NCI-H2029 (cell line): ENCODE data around the gene LYL1.

Experiments
- DNase-seq: peaks from one replicate; lab custom pipeline; 2025; lab: John Stamatoyannopoulos, UW

LYL1 gene

GRCh38 chr19:13055213-13056051, 47.2 kb downstream of the LYL1 start:
- DNase-seq, result no peak

- no peak for DNase-seq
Measured at GRCh38 chr19:13054626-13055212, 47.9 kb downstream of the LYL1 start.

DNA sequence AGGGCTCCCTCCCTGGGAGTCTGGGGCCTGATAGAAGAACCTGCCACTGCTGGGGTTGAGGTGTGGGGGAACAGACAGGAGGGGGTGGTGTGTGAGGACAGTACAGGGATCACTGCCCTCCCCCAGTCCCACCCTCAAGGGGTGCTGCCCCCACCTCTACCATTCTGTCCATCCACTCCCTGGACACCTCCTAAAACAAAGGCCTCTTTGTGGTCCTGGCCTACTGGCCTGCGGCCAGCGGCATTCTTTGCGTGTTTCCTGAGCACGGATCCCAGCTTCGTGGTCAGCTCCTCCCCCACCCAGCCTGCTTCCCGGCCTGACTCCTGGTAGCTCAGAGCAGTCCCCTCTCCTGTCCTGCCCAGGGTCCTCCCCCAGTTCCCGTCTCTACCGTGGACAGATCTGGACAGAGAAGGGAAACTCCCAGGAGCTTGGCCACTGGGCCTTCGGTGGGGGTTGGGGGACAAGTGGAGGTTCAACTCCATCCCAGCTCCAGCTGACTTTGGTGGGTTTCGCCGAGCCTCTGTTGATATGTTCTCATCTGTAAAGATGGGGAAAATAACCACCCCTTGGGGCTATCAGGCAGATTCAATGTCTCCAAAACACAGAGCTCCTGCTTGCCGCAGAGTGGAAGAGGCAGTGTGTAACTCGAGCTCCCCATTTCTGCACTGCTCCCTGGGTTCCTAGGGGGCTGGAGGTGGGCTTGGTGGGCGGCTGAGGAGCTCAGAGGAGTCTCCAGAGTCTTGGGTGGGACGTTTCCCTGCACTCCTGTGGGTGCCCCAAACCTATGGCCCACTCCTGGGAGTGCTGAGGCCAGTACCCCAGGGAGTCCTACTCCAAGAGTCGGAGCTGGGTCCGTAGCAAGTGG, 48.7 kb downstream of the LYL1 start:
- peak; percentile 23 for DNase-seq

DNA sequence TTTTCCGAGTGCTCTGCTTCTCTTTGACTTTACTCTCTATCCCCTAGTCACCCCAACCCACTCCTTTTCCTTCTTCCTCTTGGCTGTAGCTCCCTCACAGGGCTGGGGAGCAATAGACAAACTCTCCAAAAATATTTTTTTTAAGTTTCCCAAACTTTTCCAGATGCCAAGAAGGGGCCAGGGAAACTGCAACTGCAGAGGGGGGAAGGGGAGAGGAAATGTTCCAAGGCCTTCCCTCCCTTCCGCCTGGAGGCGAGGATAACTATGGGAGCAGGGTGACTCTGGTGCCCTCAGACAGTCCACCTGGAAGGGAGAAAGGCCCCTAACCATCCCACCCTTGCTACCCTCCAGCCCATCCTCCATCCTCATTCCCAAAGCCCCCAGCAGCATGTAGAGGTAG, 49.4 kb downstream of the LYL1 start:
- no peak for DNase-seq

- DNase-seq, result no peak
Measured at GRCh38 chr19:13052447-13053175, 50.0 kb downstream of the LYL1 start.

DNA sequence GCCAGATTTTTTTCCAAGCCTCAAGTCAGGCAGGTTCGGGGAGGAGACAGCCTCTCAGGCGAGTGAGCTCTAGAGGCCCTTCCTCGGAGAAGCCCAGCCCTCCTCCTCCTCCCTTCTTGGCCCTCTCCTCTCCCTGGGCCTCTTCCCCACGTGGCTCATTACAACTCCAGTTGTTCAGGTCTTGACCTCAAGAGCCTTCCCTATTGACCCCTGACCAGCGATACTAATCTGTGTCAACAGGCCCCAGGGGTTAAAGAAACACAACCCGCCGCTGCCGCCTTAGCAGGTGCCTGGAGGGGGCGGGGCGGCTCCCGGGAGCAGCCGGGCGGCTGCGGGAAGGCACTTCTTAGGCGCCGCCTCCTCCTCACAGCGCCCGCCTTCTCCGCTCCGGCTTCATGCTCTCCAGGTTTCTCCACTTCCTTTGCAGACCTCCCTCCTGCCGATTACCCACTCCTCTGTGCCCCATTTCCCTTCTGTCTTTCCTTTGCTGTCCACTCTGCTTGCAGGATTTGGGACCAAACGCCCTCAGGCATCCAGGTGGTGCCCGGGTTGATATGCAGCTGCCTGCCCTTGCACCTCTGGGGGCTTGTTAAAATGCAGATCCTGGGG, 51.0 kb downstream of the LYL1 start:
- DNase-seq, result peak; percentile 81

- DNase-seq, result no peak
Measured at GRCh38 chr19:13050274-13050673, 52.4 kb downstream of the LYL1 start.
